Measurements from ENCODE around the gene FKBP5. TPM values are rescaled to one million over a fixed set of nuclear protein-coding genes. Genes with fewer than 3 reads are reported as not detected.
"Not testable (repeated sequence)": the region's sequence is repeated elsewhere in the genome, so short reads cannot be mapped to it uniquely, and the experiment has no call there.

Gene FKBP5
- total RNA-seq, 1 donor from 2014 or later, result 5.9 TPM

- Mint-ChIP-seq H3K27me3 (no peaks in the 10 kb centered on the region), H3K36me3 (ENCODE audit: insufficient read depth) (no peaks in the 10 kb centered on the region), H3K4me1 (ENCODE audit: low read depth) (no peaks in the 10 kb centered on the region), H3K4me3 (ENCODE audit: low read depth) (no peak overlapping the region), H3K9me3 (ENCODE audit: low read depth) (peaks cover 4% of the 10 kb centered on the region), H3K27ac (no peak overlapping the region)
- TF ChIP-seq, protein P1, sequence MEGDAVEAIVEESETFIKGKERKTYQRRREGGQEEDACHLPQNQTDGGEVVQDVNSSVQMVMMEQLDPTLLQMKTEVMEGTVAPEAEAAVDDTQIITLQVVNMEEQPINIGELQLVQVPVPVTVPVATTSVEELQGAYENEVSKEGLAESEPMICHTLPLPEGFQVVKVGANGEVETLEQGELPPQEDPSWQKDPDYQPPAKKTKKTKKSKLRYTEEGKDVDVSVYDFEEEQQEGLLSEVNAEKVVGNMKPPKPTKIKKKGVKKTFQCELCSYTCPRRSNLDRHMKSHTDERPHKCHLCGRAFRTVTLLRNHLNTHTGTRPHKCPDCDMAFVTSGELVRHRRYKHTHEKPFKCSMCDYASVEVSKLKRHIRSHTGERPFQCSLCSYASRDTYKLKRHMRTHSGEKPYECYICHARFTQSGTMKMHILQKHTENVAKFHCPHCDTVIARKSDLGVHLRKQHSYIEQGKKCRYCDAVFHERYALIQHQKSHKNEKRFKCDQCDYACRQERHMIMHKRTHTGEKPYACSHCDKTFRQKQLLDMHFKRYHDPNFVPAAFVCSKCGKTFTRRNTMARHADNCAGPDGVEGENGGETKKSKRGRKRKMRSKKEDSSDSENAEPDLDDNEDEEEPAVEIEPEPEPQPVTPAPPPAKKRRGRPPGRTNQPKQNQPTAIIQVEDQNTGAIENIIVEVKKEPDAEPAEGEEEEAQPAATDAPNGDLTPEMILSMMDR (IDR thresholded peaks at IDR 0.05; ENCODE audit: unreplicated experiment), result no peak
- DNase-seq (ENCODE audit: low spot score, unreplicated experiment), result no peak
Observed at GRCh38 chr6:35698858-35699257, 10.1 kb upstream of the FKBP5 start.

DNA sequence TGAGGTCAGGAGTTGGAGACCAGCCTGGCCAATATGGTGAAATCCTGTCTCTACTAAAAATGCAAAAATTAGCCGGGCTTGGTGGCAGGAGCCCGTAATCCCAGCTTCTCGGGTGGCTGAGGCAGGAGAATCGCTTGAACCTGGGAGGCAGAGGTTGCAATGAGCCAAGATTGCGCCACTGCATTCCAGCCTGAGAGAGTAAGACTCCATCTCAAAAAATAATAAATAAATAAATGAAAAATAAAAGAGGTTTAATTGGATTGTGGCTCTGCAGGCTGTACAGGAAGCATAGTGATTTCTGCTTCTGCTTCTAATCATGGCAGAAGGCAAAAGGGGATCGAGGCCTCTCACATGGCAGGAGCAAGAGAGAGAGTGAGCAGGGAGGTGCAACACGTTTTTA lies 9.7 kb upstream of the FKBP5 start:
- H3K27ac Mint-ChIP-seq; H3K36me3 Mint-ChIP-seq (ENCODE audit: insufficient read depth); H3K27me3 Mint-ChIP-seq; H3K9me3 Mint-ChIP-seq (ENCODE audit: low read depth); H3K4me1 Mint-ChIP-seq (ENCODE audit: low read depth); H3K4me3 Mint-ChIP-seq (ENCODE audit: low read depth); DNase-seq (ENCODE audit: low spot score, unreplicated experiment): not testable (repeated sequence)

DNA sequence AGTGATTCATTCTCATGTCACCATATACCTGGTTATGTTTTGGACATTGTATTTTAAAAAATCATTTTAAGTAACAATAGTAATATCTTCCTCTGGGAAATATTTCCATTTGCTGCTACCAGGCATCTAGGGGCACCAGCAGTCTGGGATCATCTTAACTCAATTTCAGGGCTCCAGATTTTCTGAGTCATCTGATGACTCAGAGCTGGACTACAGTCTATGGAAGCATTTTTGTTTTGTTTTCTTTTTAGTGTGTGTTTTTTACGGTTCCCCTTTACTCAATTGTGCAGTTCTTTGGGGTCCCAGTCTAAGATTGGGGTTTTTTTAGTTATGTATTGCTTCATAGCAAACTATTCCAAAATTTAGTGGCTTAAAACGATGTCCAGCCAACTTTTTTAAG lies 5.7 kb upstream of the FKBP5 start:
- Mint-ChIP-seq H3K4me1 (ENCODE audit: low read depth) (no peaks in the 10 kb centered on the region), H3K27me3 (no peaks in the 10 kb centered on the region), H3K27ac (no peak overlapping the region), H3K36me3 (ENCODE audit: insufficient read depth) (no peaks in the 10 kb centered on the region), H3K9me3 (ENCODE audit: low read depth) (no peaks in the 10 kb centered on the region), H3K4me3 (ENCODE audit: low read depth) (no peak overlapping the region)
- TF ChIP-seq, protein P1 (IDR thresholded peaks at IDR 0.05; ENCODE audit: unreplicated experiment), result no peak
- no peak for DNase-seq (ENCODE audit: low spot score, unreplicated experiment)

- Mint-ChIP-seq H3K27me3 (peaks cover 16% of the 10 kb centered on the region), H3K36me3 (ENCODE audit: insufficient read depth) (no peaks in the 10 kb centered on the region), H3K4me3 (ENCODE audit: low read depth) (no peak overlapping the region), H3K4me1 (ENCODE audit: low read depth) (peaks cover 4% of the 10 kb centered on the region), H3K27ac (peak overlapping the region; percentile 67), H3K9me3 (ENCODE audit: low read depth) (no peaks in the 10 kb centered on the region)
- no peak for DNase-seq (ENCODE audit: low spot score, unreplicated experiment)
- TF ChIP-seq, protein P1 (IDR thresholded peaks at IDR 0.05; ENCODE audit: unreplicated experiment), result no peak
Observed at GRCh38 chr6:35691027-35691824, 2.5 kb upstream of the FKBP5 start.

- peaks cover 4% of the 10 kb centered on the region for H3K4me1 Mint-ChIP-seq (ENCODE audit: low read depth)
- H3K9me3 Mint-ChIP-seq (ENCODE audit: low read depth), result no peaks in the 10 kb centered on the region
- no peak for DNase-seq (ENCODE audit: low spot score, unreplicated experiment)
- H3K4me3 Mint-ChIP-seq (ENCODE audit: low read depth), result no peak overlapping the region
- H3K36me3 Mint-ChIP-seq (ENCODE audit: insufficient read depth), result no peaks in the 10 kb centered on the region
- peaks cover 16% of the 10 kb centered on the region for H3K27me3 Mint-ChIP-seq
- no peak overlapping the region for H3K27ac Mint-ChIP-seq
- TF ChIP-seq, protein P1 (IDR thresholded peaks at IDR 0.05; ENCODE audit: unreplicated experiment), result no peak
Observed at GRCh38 chr6:35690484-35690883, 1.8 kb upstream of the FKBP5 start.

DNA sequence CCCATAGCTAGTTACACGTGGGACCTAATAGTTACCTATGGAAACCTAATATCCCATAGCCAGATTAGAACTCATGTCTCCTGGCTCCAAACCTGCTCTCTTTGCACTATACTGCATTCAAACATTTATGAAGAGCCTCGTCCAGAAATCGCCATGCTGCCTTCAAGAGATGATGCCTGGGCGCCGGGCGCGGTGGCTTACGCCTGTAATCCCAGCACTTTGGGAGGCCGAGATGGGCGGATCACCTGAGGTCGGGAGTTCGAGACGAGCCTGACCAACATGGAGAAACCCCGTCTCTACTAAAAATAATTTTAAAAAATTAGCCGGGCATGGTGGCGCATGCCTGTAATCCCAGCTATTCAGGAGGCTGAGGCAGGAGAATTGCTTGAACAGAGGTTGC lies 1.3 kb upstream of the FKBP5 start:
- not testable (repeated sequence) for DNase-seq (ENCODE audit: low spot score, unreplicated experiment); H3K9me3 Mint-ChIP-seq (ENCODE audit: low read depth); H3K36me3 Mint-ChIP-seq (ENCODE audit: insufficient read depth); H3K4me3 Mint-ChIP-seq (ENCODE audit: low read depth); H3K4me1 Mint-ChIP-seq (ENCODE audit: low read depth); H3K27ac Mint-ChIP-seq
- H3K27me3 Mint-ChIP-seq, result peaks cover 16% of the 10 kb centered on the region
